ENCODE measurements around the gene ASTN2. TPM values are rescaled to one million over a fixed set of nuclear protein-coding genes. Genes with fewer than 3 reads are reported as not detected.

ASTN2 gene
- total and polyA plus RNA-seq, 10 of the 15 experiments (the other 5 are each of a cell fraction or from before 2014, with no cell fraction given): 1.4 to 15.7 (median 7.0) TPM

DNA sequence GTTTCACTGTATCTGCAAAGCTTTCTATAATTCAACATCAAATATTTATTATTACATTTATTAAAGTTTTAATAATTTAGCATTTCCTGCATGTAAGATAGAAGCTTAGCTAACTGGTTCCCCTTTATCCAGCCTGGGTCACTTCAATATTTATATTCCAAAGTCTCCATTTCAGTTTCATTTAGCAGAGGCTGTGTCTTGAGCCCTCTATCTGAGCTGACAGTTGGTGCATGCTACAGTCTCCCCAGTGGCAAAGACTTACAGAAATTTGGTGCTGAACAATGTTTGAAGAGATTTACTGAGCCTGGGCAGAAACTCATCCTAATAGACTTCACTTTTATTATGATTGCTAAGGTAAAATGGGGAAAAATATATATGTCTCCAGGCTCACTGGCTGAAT lies 448.7 kb downstream of the ASTN2 start (continued):
- TF ChIP-seq PRDM15 (CRISPR knock-in tag; IDR thresholded peaks at IDR 0.05): no peak

GRCh38 chr9:116964258-116964657 lies 450.6 kb downstream of the ASTN2 start:
- in situ Hi-C loops (cut with MboI) (no loop called here), intact Hi-C loops (cut with micrococcal nuclease; ENCODE audit: unreplicated experiment) (no loop called here)
- no peak overlapping the region for H3K9ac ChIP-seq (ENCODE audit: control insufficient read depth, insufficient read depth, low read length)
- H2AFZ ChIP-seq (ENCODE audit: control insufficient read depth, low read depth, low read length): no peak overlapping the region
- no peak overlapping the region for H3K4me3 ChIP-seq
- FAIRE-seq (no peak), DNase-seq (ENCODE audit: low read depth, low spot score) (no peak), ATAC-seq (no peak)
- no peaks in the 10 kb centered on the region for H3K4me1 ChIP-seq (ENCODE audit: control insufficient read depth, insufficient read depth, low read length)
- ChIA-PET CTCF (interaction anchor here (1.8 kb wide), 1 partner anchor 11 kb away, joined by 6 read pairs; no protein-coding TSS in a partner anchor), RAD21 (ENCODE audit: unreplicated experiment) (no interaction called here), SMC1A (ENCODE audit: uncharacterized antibody, unreplicated experiment) (no interaction called here), POLR2A (no interaction called here)
- 61% methylated on average over 11 of the region's 11 CpGs for WGBS (ENCODE audit: insufficient coverage, insufficient replicate concordance, low lambda C conversion rate, missing lambda C conversion rate)
- H3K4me2 ChIP-seq (ENCODE audit: control insufficient read depth, insufficient read depth): no peak overlapping the region
- H3K27me3 ChIP-seq (replicated peaks in 1 of 2; ENCODE audit: control insufficient read depth in 2 of 2, insufficient read depth in 2 of 2, low read length in 1 of 2): no peaks in the 10 kb centered on the region
- H3K79me2 ChIP-seq (ENCODE audit: control insufficient read depth, insufficient read depth, low read length): no peaks in the 10 kb centered on the region
- H3K9me3 ChIP-seq (replicated peaks; ENCODE audit: control insufficient read depth, insufficient read depth, low read length): no peaks in the 10 kb centered on the region
- BruUV-seq (replicated peaks): no TSS peak
- no peaks in the 10 kb centered on the region for H3K36me3 ChIP-seq (ENCODE audit: control insufficient read depth in 2 of 2, insufficient read depth in 2 of 2, low read length in 1 of 2)
- H4K20me1 ChIP-seq (ENCODE audit: control insufficient read depth, insufficient read depth): no peaks in the 10 kb centered on the region
- H3K27ac ChIP-seq (ENCODE audit: control insufficient read depth, insufficient read depth): no peak overlapping the region
- TF ChIP-seq NFIC (IDR thresholded peaks at IDR 0.05; ENCODE audit: low read depth, low read length) (no peak), E2F4 (IDR thresholded peaks at IDR 0.05; ENCODE audit: low read depth, low read length) (no peak), TCF7 (IDR thresholded peaks at IDR 0.05; ENCODE audit: borderline replicate concordance) (no peak), YBX1 (IDR thresholded peaks at IDR 0.05) (no peak), SMARCA5 (IDR thresholded peaks at IDR 0.05) (no peak), TAF1 (IDR thresholded peaks at IDR 0.05; ENCODE audit: borderline replicate concordance, low read depth, low read length) (no peak), CBX5 (IDR thresholded peaks at IDR 0.05; ENCODE audit: low read depth) (no peak), SKIL (IDR thresholded peaks at IDR 0.05; ENCODE audit: low read depth, poor library complexity, severe bottlenecking) (no peak), BCL3 (IDR thresholded peaks at IDR 0.05; ENCODE audit: borderline replicate concordance, insufficient read depth, low read depth, low read length, poor library complexity, severe bottlenecking) (no peak), RUNX3 (IDR thresholded peaks at IDR 0.05; ENCODE audit: low read length) (no peak), NKRF (conservative IDR thresholded peaks at IDR 0.05) (no peak), SPI1 (IDR thresholded peaks at IDR 0.05; ENCODE audit: borderline replicate concordance, insufficient read depth, low read depth, low read length) (no peak)
